CD4-positive, alpha-beta T cell treated with Interleukin-12 subunit alpha and Interleukin-12 subunit beta, for 1 hour (primary cell): ENCODE results near the gene RYR2.
A peak's percentile ranks its signal among the peaks of the same experiment; 100 is the strongest.

Experiments used
- DNase-seq: peaks from one replicate; pipeline ENCODE4 v3.0.0-alpha.2; 2020

RYR2 gene

GRCh38 chr1:237473854-237474253 lies 431.9 kb downstream of the RYR2 start:
- no peak for DNase-seq

- DNase-seq = no peak
Observed at GRCh38 chr1:237478082-237478481, 436.1 kb downstream of the RYR2 start.

GRCh38 chr1:237478842-237479241 lies 436.9 kb downstream of the RYR2 start:
- DNase-seq = no peak

GRCh38 chr1:237482777-237483176 lies 440.8 kb downstream of the RYR2 start:
- DNase-seq = no peak

GRCh38 chr1:237492359-237492758 lies 450.4 kb downstream of the RYR2 start:
- DNase-seq = no peak

GRCh38 chr1:237500566-237500965 lies 458.6 kb downstream of the RYR2 start:
- DNase-seq = no peak

GRCh38 chr1:237503292-237503691 lies 461.3 kb downstream of the RYR2 start:
- DNase-seq = no peak

- peak; percentile 5 for DNase-seq
Observed at GRCh38 chr1:237507005-237507404, 465.0 kb downstream of the RYR2 start.

- no peak for DNase-seq
Observed at GRCh38 chr1:237509748-237510147, 467.8 kb downstream of the RYR2 start.

GRCh38 chr1:237525102-237525501 lies 483.1 kb downstream of the RYR2 start:
- DNase-seq = no peak

GRCh38 chr1:237527761-237528160 lies 485.8 kb downstream of the RYR2 start:
- DNase-seq = no peak

GRCh38 chr1:237528545-237528944 lies 486.6 kb downstream of the RYR2 start:
- DNase-seq = no peak

GRCh38 chr1:237539055-237539454 lies 497.1 kb downstream of the RYR2 start:
- DNase-seq = no peak

GRCh38 chr1:237542525-237543418 lies 500.8 kb downstream of the RYR2 start:
- no peak for DNase-seq

GRCh38 chr1:237553078-237553477 lies 511.1 kb downstream of the RYR2 start:
- DNase-seq = no peak

- DNase-seq = no peak
Observed at GRCh38 chr1:237556911-237557310, 514.9 kb downstream of the RYR2 start.

GRCh38 chr1:237562242-237562823 lies 520.3 kb downstream of the RYR2 start:
- DNase-seq = peak; percentile 58

GRCh38 chr1:237565236-237565635 lies 523.3 kb downstream of the RYR2 start:
- no peak for DNase-seq

GRCh38 chr1:237566581-237566980 lies 524.6 kb downstream of the RYR2 start:
- no peak for DNase-seq

- no peak for DNase-seq
Observed at GRCh38 chr1:237568955-237569354, 527.0 kb downstream of the RYR2 start.

GRCh38 chr1:237570530-237570929 lies 528.5 kb downstream of the RYR2 start:
- no peak for DNase-seq

GRCh38 chr1:237574536-237574935 lies 532.6 kb downstream of the RYR2 start:
- no peak for DNase-seq

GRCh38 chr1:237578540-237578939 lies 536.6 kb downstream of the RYR2 start:
- DNase-seq = no peak

- no peak for DNase-seq
Observed at GRCh38 chr1:237580726-237581125, 538.7 kb downstream of the RYR2 start.

- no peak for DNase-seq
Observed at GRCh38 chr1:237583270-237583669, 541.3 kb downstream of the RYR2 start.
